Transverse colon (tissue), 4 donors: ENCODE measurements around the gene PMFBP1. TPM values are rescaled to one million over a fixed set of nuclear protein-coding genes. Genes with fewer than 3 reads are reported as not detected.

Experiments used
- DNase-seq: peaks from one replicate; pipeline ENCODE4 v3.0.0-alpha.2; 2019
- H3K27ac ChIP-seq, 4 donors: fragments of 200-600 bp; sonication (generic); 2 replicates each; pipeline ENCODE4 v1.5.1; 2016 to 2018; ENCODE audit warnings: inconsistent platforms in 4 of 4
- H3K27me3 ChIP-seq: fragments of 200-600 bp; sonication (generic); 2 replicates; pipeline ENCODE4 v1.5.1; 2017; ENCODE audit warnings: inconsistent platforms
- H3K36me3 ChIP-seq, 4 donors: fragments of 200-600 bp; sonication (generic); 2 replicates each; pipeline ENCODE4 v1.5.1; 2017 to 2019; ENCODE audit warnings: inconsistent platforms in 4 of 4
- H3K4me1 ChIP-seq, 4 donors: fragments of 200-600 bp; sonication (generic); 2 replicates each; pipeline ENCODE4 v1.5.1; 2017 to 2020; ENCODE audit warnings: inconsistent platforms in 4 of 4
- H3K4me3 ChIP-seq, 4 donors: fragments of 200-600 bp; sonication (generic); 1 replicate in 1 of 4; 2 replicates in 3 of 4; pipeline versions ENCODE4 v1.5.1 to v1.6.1; 2017 to 2019; ENCODE audit warnings: inconsistent platforms in 4 of 4
- H3K9me3 ChIP-seq, 2 donors: fragments of 200-600 bp; sonication (generic); 2 replicates each; pipeline ENCODE4 v1.5.1; 2017 to 2019; ENCODE audit warnings: inconsistent platforms in 2 of 2
- EP300 ChIP-seq: sonication (generic); formaldehyde crosslinking; IDR thresholded peaks from one replicate; pipeline ENCODE4 v1.6.1; 2017; ENCODE audit warnings: antibody characterized with exemption, low read depth
- POLR2A ChIP-seq: fragments of 450-650 bp; IDR thresholded peaks from one replicate; pipeline ENCODE4 v1.6.1; 2016; ENCODE audit warnings: antibody characterized with exemption, mild to moderate bottlenecking, moderate library complexity
- POLR2AphosphoS5 ChIP-seq, 3 donors: sonication (generic); formaldehyde crosslinking; IDR thresholded peaks; one replicate each; pipeline ENCODE4 v1.6.1; 2016; ENCODE audit warnings: antibody characterized with exemption in 3 of 3
- WGBS, 2 donors: methylation state at CpG; one replicate each; pipeline ENCODE4 v1.1.5; 2018; ENCODE audit warnings: low coverage in 1 of 2; 5-methylcytosine and 5-hydroxymethylcytosine counted together
- in situ Hi-C, 4 donors: fragments of 200-750 bp; cut with MboI; loops; one replicate each; pipeline versions ENCODE4 v1.15.0 to v1.15.1; 2017; ENCODE audit warnings: low sequenced_read_pairs in 3 of 4, low pct_ligation_motif_present in 1 of 4, low pct_unique_long_range_greater_than_20kb in 1 of 4
- intact Hi-C: fragments of 100-400 bp; cut with DNase I; formaldehyde crosslinking; loops from one replicate; pipeline ENCODE4 v1.15.1; 2023; ENCODE audit warnings: low total_unique reads
- total RNA-seq, 4 donors: library from RNA; depleted of rRNA; stranded (reverse); fragments of >200 nt; gene quantifications; one replicate each; pipeline ENCODE4 v1.1.0, GENCODE V29; 2016
- TF ChIP-seq, protein P1 (sequence below), 5 experiments: fragments of 200-600 bp in 3 of 5; fragments of 450-650 bp in 2 of 5; sonication (generic) in 3 of 5; IDR thresholded peaks; 1 replicate in 2 of 5; 2 replicates in 3 of 5; pipeline ENCODE4 v1.5.1; 2016 to 2017; ENCODE audit warnings: antibody characterized with exemption in 5 of 5, inconsistent platforms in 3 of 5, mild to moderate bottlenecking in 2 of 5, moderate library complexity in 1 of 5

PMFBP1 gene
- total RNA-seq, 4 donors from 2014 or later: 0.75 to 8.4 (median 4.2) TPM

DNA sequence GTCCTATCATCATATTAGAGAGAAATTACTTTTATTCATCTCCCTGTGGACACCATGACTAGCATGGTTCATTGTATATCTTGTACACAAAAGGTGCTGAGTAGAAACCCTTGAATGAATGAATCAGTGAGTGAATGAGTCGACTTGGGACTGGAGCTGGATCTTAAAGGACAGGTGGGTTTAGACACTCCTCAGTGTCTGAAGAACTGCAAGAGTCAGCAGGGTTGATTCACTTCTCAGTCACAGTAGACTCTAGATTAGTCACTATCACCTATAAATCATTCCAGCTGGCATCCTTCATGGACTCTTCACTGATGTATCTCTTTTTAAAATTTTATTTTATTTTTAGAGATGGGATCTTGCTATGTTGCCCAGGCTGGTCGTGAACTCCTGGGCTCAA lies 30.1 kb upstream of the PMFBP1 start:
- Histone ChIP-seq H3K9me3 (no peaks in the 10 kb centered on the region), H3K4me1 (peaks cover 0 to 17% (median 7%) of the 10 kb centered on the region in 4 donors), H3K4me3 (no peak overlapping the region), H3K36me3 (no peaks in the 10 kb centered on the region), H3K27me3 (no peaks in the 10 kb centered on the region), H3K27ac (peak overlapping the region; percentile 31 to 69 (median 63))
- in situ Hi-C loops: no loop called here
- WGBS, 2 donors: 43 to 45% methylated on average over 2 of the region's 2 CpGs
- DNase-seq: no peak
- TF ChIP-seq POLR2AphosphoS5 (IDR thresholded peaks at IDR 0.05): no peak
- no peak for TF ChIP-seq POLR2A
- TF ChIP-seq, protein P1, sequence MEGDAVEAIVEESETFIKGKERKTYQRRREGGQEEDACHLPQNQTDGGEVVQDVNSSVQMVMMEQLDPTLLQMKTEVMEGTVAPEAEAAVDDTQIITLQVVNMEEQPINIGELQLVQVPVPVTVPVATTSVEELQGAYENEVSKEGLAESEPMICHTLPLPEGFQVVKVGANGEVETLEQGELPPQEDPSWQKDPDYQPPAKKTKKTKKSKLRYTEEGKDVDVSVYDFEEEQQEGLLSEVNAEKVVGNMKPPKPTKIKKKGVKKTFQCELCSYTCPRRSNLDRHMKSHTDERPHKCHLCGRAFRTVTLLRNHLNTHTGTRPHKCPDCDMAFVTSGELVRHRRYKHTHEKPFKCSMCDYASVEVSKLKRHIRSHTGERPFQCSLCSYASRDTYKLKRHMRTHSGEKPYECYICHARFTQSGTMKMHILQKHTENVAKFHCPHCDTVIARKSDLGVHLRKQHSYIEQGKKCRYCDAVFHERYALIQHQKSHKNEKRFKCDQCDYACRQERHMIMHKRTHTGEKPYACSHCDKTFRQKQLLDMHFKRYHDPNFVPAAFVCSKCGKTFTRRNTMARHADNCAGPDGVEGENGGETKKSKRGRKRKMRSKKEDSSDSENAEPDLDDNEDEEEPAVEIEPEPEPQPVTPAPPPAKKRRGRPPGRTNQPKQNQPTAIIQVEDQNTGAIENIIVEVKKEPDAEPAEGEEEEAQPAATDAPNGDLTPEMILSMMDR (IDR thresholded peaks at IDR 0.05): no peak
- TF ChIP-seq EP300: no peak
- intact Hi-C loops: no loop called here

DNA sequence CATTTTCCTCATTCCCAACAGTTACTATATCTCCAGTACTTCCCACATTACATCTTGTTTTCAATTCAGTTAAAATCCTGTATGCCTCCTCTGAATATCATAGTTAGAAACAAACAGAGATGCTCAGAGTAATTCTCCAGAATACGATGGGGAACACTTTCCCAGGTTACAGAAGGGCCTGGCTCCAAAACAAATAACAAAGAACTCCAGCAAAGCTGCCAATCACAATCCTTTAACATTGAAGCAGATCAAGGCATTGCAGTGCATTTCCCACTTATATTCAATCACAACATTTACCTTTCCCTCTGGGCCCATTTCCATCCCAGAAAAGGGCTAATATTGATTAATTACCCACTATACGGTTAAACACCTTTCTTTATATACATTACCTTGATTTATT lies 29.4 kb upstream of the PMFBP1 start:
- intact Hi-C loops: no loop called here
- H3K9me3 ChIP-seq: no peaks in the 10 kb centered on the region
- TF ChIP-seq, protein P1 (IDR thresholded peaks at IDR 0.05): no peak
- TF ChIP-seq EP300 (no peak), POLR2AphosphoS5 (IDR thresholded peaks at IDR 0.05) (no peak), POLR2A (no peak)
- no peak overlapping the region for H3K27ac ChIP-seq
- in situ Hi-C loops: no loop called here
- 51 to 74% methylated on average over 2 of the region's 2 CpGs for WGBS, 2 donors
- peaks cover 0 to 17% (median 7%) of the 10 kb centered on the region in 4 donors for H3K4me1 ChIP-seq
- no peak overlapping the region for H3K4me3 ChIP-seq
- H3K27me3 ChIP-seq: no peaks in the 10 kb centered on the region
- no peaks in the 10 kb centered on the region for H3K36me3 ChIP-seq
- no peak for DNase-seq

- Histone ChIP-seq H3K9me3 (no peaks in the 10 kb centered on the region), H3K27ac (no peak overlapping the region), H3K4me3 (no peak overlapping the region), H3K36me3 (no peaks in the 10 kb centered on the region), H3K4me1 (peaks cover 0 to 17% (median 7%) of the 10 kb centered on the region in 4 donors), H3K27me3 (no peaks in the 10 kb centered on the region)
- no peak for TF ChIP-seq POLR2AphosphoS5 (IDR thresholded peaks at IDR 0.05)
- TF ChIP-seq, protein P1 (IDR thresholded peaks at IDR 0.05): no peak
- no peak for TF ChIP-seq EP300
- no peak for TF ChIP-seq POLR2A
- intact Hi-C loops: no loop called here
- WGBS, 2 donors: 92 to 100% methylated on average over 1 to 5 of the region's 5 CpGs
- no peak for DNase-seq
- in situ Hi-C loops: no loop called here
Measured at GRCh38 chr16:72199761-72200337, 27.9 kb upstream of the PMFBP1 start.

GRCh38 chr16:72198771-72199201 lies 26.8 kb upstream of the PMFBP1 start:
- H3K27ac ChIP-seq: no peak overlapping the region
- no peaks in the 10 kb centered on the region for H3K9me3 ChIP-seq
- no peak overlapping the region for H3K4me3 ChIP-seq
- H3K4me1 ChIP-seq: peaks cover 0 to 16% (median 7%) of the 10 kb centered on the region in 4 donors
- no peaks in the 10 kb centered on the region for H3K27me3 ChIP-seq
- TF ChIP-seq POLR2AphosphoS5 (IDR thresholded peaks at IDR 0.05): no peak
- TF ChIP-seq POLR2A: no peak
- TF ChIP-seq EP300: no peak
- TF ChIP-seq, protein P1 (IDR thresholded peaks at IDR 0.05): no peak
- in situ Hi-C loops (no loop called here), intact Hi-C loops (no loop called here)
- no peak for DNase-seq
- WGBS, 2 donors: 88% methylated on average over 10 of the region's 10 CpGs; no CpG with 5 or more reads in 1 of the 2 donors
- H3K36me3 ChIP-seq: no peaks in the 10 kb centered on the region
